CD14-positive monocyte (primary cell): ENCODE results near the gene MTX2. TPM values are rescaled to one million over a fixed set of nuclear protein-coding genes. Genes with fewer than 3 reads are reported as not detected.

Experiments used
- DNase-seq, 3 donors: peaks; one replicate each; pipeline ENCODE4 v3.0.0-alpha.2; 2011 to 2022
- H2AFZ ChIP-seq: 2 replicates; pipeline ENCODE4 v1.6.0; 2012; ENCODE audit warnings: mild to moderate bottlenecking, low read depth, low read length, inconsistent platforms; ENCODE audit not compliant: insufficient read depth, poor library complexity, severe bottlenecking
- H3K27ac ChIP-seq, 2 donors: 1 replicate in 1 of 2; 2 replicates in 1 of 2; pipeline ENCODE4 v1.5.1; 2012 to 2013; ENCODE audit warnings: low read length in 2 of 2, control low read depth in 1 of 2, inconsistent platforms in 1 of 2, low read depth in 1 of 2, mild to moderate bottlenecking in 1 of 2
- H3K27me3 ChIP-seq, 2 donors: one replicate each; pipeline versions ENCODE4 v1.6.0 to v1.6.1; 2011 to 2013; ENCODE audit warnings: low read length in 2 of 2; ENCODE audit not compliant: control insufficient read depth in 2 of 2, insufficient read depth in 2 of 2
- H3K36me3 ChIP-seq, 2 donors: replicated peaks in 1 of 2; 1 replicate in 1 of 2; 2 replicates in 1 of 2; pipeline versions ENCODE4 v1.5.1 to v1.6.1; 2012 to 2013; ENCODE audit warnings: low read length in 2 of 2, control low read depth in 1 of 2, inconsistent platforms in 1 of 2, mild to moderate bottlenecking in 1 of 2; ENCODE audit not compliant: insufficient read depth in 2 of 2, control insufficient read depth in 1 of 2
- H3K4me1 ChIP-seq, 2 donors: 1 replicate in 1 of 2; 2 replicates in 1 of 2; pipeline versions ENCODE4 v1.5.1 to v1.6.1; 2012 to 2013; ENCODE audit warnings: low read length in 2 of 2, control low read depth in 1 of 2, inconsistent platforms in 1 of 2, mild to moderate bottlenecking in 1 of 2, moderate library complexity in 1 of 2; ENCODE audit not compliant: insufficient read depth in 2 of 2, control insufficient read depth in 1 of 2
- H3K4me2 ChIP-seq: replicated peaks from 2 replicates; pipeline ENCODE3; 2012; ENCODE audit warnings: low read length, moderate library complexity, mild to moderate bottlenecking; ENCODE audit not compliant: poor library complexity, severe bottlenecking; ENCODE audit errors: extremely low read depth
- H3K4me3 ChIP-seq, 3 experiments: fragments of 200-600 bp in 1 of 3; sonication (generic) in 1 of 3; replicated peaks in 1 of 3; 1 replicate in 2 of 3; 2 replicates in 1 of 3; pipeline ENCODE4 v1.5.1; 2011 to 2013; ENCODE audit warnings: low read length in 3 of 3, mild to moderate bottlenecking in 3 of 3, control low read depth in 2 of 3, low read depth in 2 of 3, inconsistent platforms in 1 of 3, moderate library complexity in 1 of 3
- H3K79me2 ChIP-seq: 2 replicates; pipeline ENCODE4 v1.6.0; 2012; ENCODE audit warnings: mild to moderate bottlenecking, control low read depth, inconsistent platforms, low read length, moderate library complexity; ENCODE audit not compliant: insufficient read depth
- H3K9ac ChIP-seq: 2 replicates; pipeline ENCODE4 v1.6.0; 2017; ENCODE audit warnings: low read length, mild to moderate bottlenecking; ENCODE audit not compliant: insufficient read depth, poor library complexity, severe bottlenecking
- H3K9me3 ChIP-seq, 2 donors: replicated peaks in 1 of 2; 1 replicate in 1 of 2; 2 replicates in 1 of 2; pipeline versions ENCODE4 v1.5.1 to v1.6.1; 2012 to 2013; ENCODE audit warnings: low read length in 2 of 2, control low read depth in 1 of 2; ENCODE audit not compliant: control insufficient read depth in 1 of 2, insufficient read depth in 1 of 2
- H4K20me1 ChIP-seq: 2 replicates; pipeline ENCODE4 v1.6.0; 2012; ENCODE audit warnings: mild to moderate bottlenecking, low read length, control low read depth, moderate library complexity; ENCODE audit not compliant: insufficient read depth
- H3K27ac Mint-ChIP-seq, 7 donors: one replicate each; pipeline ENCODE4 v1.8.0; 2020; ENCODE audit warnings: mild to moderate bottlenecking in 7 of 7, mixed read lengths in 7 of 7, moderate library complexity in 6 of 7, inconsistent platforms in 2 of 7
- H3K27me3 Mint-ChIP-seq, 3 donors: one replicate each; pipeline ENCODE4 v1.8.0; 2021 to 2022; ENCODE audit warnings: low read depth in 3 of 3, mild to moderate bottlenecking in 3 of 3, mixed read lengths in 3 of 3, moderate library complexity in 3 of 3, inconsistent platforms in 1 of 3
- H3K36me3 Mint-ChIP-seq, 2 donors: one replicate each; pipeline ENCODE4 v1.8.0; 2020; ENCODE audit warnings: mixed read lengths in 2 of 2, inconsistent platforms in 1 of 2, mild to moderate bottlenecking in 1 of 2
- H3K4me1 Mint-ChIP-seq: one replicate; pipeline ENCODE4 v1.8.0; 2020; ENCODE audit warnings: mild to moderate bottlenecking, mixed read lengths
- H3K4me3 Mint-ChIP-seq, 2 donors: one replicate each; pipeline ENCODE4 v1.8.0; 2020; ENCODE audit warnings: mild to moderate bottlenecking in 2 of 2, mixed read lengths in 2 of 2, moderate library complexity in 1 of 2
- H3K9me3 Mint-ChIP-seq, 7 donors: one replicate each; pipeline ENCODE4 v1.8.0; 2020 to 2022; ENCODE audit warnings: mixed read lengths in 7 of 7, mild to moderate bottlenecking in 6 of 7, moderate library complexity in 6 of 7, inconsistent platforms in 2 of 7
- WGBS: methylation state at CpG from one replicate; pipeline ENCODE4 v1.1.5; 2013; ENCODE audit warnings: missing lambda C conversion rate; ENCODE audit not compliant: insufficient coverage; 5-methylcytosine and 5-hydroxymethylcytosine counted together
- intact Hi-C, 2 donors: fragments of 100-400 bp; cut with micrococcal nuclease; formaldehyde crosslinking; loops; one replicate each; pipeline versions ENCODE4 v1.15.0 to v1.15.1; 2023
- polyA plus RNA-seq, 3 donors: library from polyadenylated mRNA; depleted of rRNA in 1 of 3; unstranded in 2 of 3; stranded (reverse) in 1 of 3; fragments of 300-500 nt in 2 of 3; fragments of >200 nt in 1 of 3; fragmentation: Illumina TruSeq in 2 of 3; gene quantifications; 1 replicate in 2 of 3; 2 replicates in 1 of 3; pipeline ENCODE4 v1.2.3, GENCODE V29; 2012 to 2021
- TF ChIP-seq, protein P1 (sequence below): fragments of 200-600 bp; IDR thresholded peaks from one replicate; pipeline ENCODE4 v1.8.0; 2022; ENCODE audit warnings: antibody characterized with exemption, mild to moderate bottlenecking

Gene MTX2
- polyA plus RNA-seq, 3 donors, result 7.6 to 9.8 (median 7.6) TPM

DNA sequence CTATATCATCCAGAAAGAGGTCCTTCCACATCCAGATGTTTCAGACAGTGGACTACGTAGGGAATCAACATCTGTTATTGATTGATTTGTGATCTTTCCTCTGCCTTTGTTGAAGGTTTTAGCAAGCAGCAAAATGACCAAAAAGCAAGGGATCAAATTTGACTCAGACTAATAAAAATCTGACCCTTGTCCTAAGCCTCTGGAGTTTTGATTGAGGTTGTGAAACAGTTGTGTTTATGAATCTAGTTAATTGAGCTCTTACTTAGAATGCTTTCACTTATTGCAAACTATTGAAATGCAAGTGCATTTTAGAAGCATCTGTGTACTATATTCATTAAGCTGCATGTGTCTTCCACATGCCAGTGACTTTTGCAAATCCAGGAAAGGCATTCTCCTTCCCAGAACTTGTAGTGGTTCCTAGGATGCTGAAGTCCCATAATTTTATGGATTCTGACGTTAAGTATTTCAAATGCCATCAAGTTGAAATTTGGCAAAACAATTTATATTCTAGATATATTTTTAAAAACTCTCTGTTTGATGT, 116.0 kb downstream of the MTX2 start:
- no peak overlapping the region for H3K27ac Mint-ChIP-seq
- H4K20me1 ChIP-seq, result no peaks in the 10 kb centered on the region
- no peak overlapping the region for H3K4me3 ChIP-seq
- no peaks in the 10 kb centered on the region for H3K9me3 ChIP-seq
- no peak overlapping the region for H3K9ac ChIP-seq
- peaks cover 0 to 2% (median 0%) of the 10 kb centered on the region in 7 donors for H3K9me3 Mint-ChIP-seq
- no peak overlapping the region for H2AFZ ChIP-seq
- no peaks in the 10 kb centered on the region for H3K36me3 Mint-ChIP-seq
- no peaks in the 10 kb centered on the region for H3K36me3 ChIP-seq
- no peaks in the 10 kb centered on the region for H3K27me3 ChIP-seq
- H3K4me1 ChIP-seq, result no peaks in the 10 kb centered on the region
- no peaks in the 10 kb centered on the region for H3K4me1 Mint-ChIP-seq
- no peak for DNase-seq
- intact Hi-C loops, result no loop called here
- no peak overlapping the region for H3K27ac ChIP-seq
- no peak overlapping the region for H3K4me3 Mint-ChIP-seq
- TF ChIP-seq, protein P1, sequence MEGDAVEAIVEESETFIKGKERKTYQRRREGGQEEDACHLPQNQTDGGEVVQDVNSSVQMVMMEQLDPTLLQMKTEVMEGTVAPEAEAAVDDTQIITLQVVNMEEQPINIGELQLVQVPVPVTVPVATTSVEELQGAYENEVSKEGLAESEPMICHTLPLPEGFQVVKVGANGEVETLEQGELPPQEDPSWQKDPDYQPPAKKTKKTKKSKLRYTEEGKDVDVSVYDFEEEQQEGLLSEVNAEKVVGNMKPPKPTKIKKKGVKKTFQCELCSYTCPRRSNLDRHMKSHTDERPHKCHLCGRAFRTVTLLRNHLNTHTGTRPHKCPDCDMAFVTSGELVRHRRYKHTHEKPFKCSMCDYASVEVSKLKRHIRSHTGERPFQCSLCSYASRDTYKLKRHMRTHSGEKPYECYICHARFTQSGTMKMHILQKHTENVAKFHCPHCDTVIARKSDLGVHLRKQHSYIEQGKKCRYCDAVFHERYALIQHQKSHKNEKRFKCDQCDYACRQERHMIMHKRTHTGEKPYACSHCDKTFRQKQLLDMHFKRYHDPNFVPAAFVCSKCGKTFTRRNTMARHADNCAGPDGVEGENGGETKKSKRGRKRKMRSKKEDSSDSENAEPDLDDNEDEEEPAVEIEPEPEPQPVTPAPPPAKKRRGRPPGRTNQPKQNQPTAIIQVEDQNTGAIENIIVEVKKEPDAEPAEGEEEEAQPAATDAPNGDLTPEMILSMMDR, result no peak
- WGBS, result 100% methylated on average over 1 of the region's 2 CpGs
- H3K27me3 Mint-ChIP-seq, result peaks cover 0 to 7% (median 4%) of the 10 kb centered on the region in 3 donors
- no peak overlapping the region for H3K4me2 ChIP-seq
- H3K79me2 ChIP-seq, result no peaks in the 10 kb centered on the region

DNA sequence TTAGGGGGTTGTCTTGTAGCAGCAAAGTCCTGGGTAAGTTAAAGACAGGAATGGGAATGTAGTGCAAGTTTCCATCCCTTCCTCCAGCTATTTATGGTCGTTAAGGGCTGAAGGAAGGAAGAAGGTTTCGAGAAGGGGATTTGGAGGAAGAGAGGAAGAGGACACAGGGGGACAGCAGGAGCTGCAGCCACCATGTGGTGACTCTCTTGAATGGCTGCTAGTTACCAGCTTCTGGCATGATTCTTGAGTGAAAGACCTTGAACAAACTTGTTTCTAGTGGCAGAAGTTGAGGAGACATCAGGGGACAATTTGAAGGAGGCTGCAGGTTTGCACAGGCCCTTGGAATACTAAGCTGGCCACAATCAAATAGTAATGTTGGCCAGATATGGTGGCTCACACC, 116.6 kb downstream of the MTX2 start:
- Mint-ChIP-seq H3K27ac (no peak overlapping the region), H3K4me1 (no peaks in the 10 kb centered on the region), H3K4me3 (no peak overlapping the region), H3K9me3 (no peaks in the 10 kb centered on the region), H3K27me3 (peaks cover 0 to 7% (median 4%) of the 10 kb centered on the region in 3 donors), H3K36me3 (no peaks in the 10 kb centered on the region)
- Histone ChIP-seq H3K79me2 (no peaks in the 10 kb centered on the region), H3K4me2 (no peak overlapping the region), H3K27me3 (no peaks in the 10 kb centered on the region), H3K4me1 (no peaks in the 10 kb centered on the region), H3K4me3 (no peak overlapping the region), H4K20me1 (no peaks in the 10 kb centered on the region), H3K36me3 (no peaks in the 10 kb centered on the region), H2AFZ (no peak overlapping the region), H3K9me3 (no peaks in the 10 kb centered on the region), H3K27ac (no peak overlapping the region), H3K9ac (no peak overlapping the region)
- intact Hi-C loops, result no loop called here
- no peak for DNase-seq
- 41% methylated on average over 2 of the region's 2 CpGs for WGBS
- TF ChIP-seq, protein P1, result no peak

Other genes with a start within 250 kb of the MTX2 start
- not detected for gene EVX2, start 185.5 kb upstream of the MTX2 start, polyA plus RNA-seq
- gene HOXD13, start 176.7 kb upstream of the MTX2 start, polyA plus RNA-seq, result not detected
- gene HOXD12, start 169.6 kb upstream of the MTX2 start, polyA plus RNA-seq, result not detected
- not detected for gene HOXD11, start 162.2 kb upstream of the MTX2 start, polyA plus RNA-seq
- gene HOXD10, start 152.7 kb upstream of the MTX2 start, polyA plus RNA-seq, result not detected
- not detected for gene HOXD9, start 146.7 kb upstream of the MTX2 start, polyA plus RNA-seq
- gene HOXD8, start 139.7 kb upstream of the MTX2 start, polyA plus RNA-seq, result not detected
- not detected for gene HOXD4, start 117.9 kb upstream of the MTX2 start, polyA plus RNA-seq
- gene HOXD3, start 112.1 kb upstream of the MTX2 start, polyA plus RNA-seq, result not detected
- not detected for gene HOXD1, start 80.8 kb upstream of the MTX2 start, polyA plus RNA-seq